GM10266 (cell line): ENCODE results near the gene TAPBP.
A peak's percentile ranks its signal among the peaks of the same experiment; 100 is the strongest.

Experiments used
- DNase-seq: peaks from one replicate; pipeline ENCODE4 v3.0.0; 2012; ENCODE audit errors: extremely low spot score
- TF ChIP-seq, protein P1 (sequence below): IDR thresholded peaks from 2 replicates; pipeline ENCODE4 v1.5.1; 2012; ENCODE audit warnings: mild to moderate bottlenecking, low read depth; ENCODE audit not compliant: control insufficient read depth, insufficient read depth; ENCODE audit errors: missing control alignments

TAPBP gene

DNA sequence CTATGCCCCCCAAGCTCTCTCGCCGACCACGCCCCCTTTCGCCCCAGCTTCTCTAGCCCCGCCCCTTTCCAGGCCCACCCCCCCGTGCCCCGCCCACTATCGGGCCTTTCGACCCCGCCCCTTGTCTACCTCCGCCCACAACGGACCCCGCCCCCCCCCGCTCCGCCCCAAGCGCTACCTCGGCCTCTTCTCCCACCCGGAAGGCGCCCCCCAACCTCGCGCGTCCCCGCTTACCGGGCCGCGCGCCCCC is 3.5 kb upstream of the TAPBP start:
- DNase-seq = no peak
- TF ChIP-seq, protein P1, sequence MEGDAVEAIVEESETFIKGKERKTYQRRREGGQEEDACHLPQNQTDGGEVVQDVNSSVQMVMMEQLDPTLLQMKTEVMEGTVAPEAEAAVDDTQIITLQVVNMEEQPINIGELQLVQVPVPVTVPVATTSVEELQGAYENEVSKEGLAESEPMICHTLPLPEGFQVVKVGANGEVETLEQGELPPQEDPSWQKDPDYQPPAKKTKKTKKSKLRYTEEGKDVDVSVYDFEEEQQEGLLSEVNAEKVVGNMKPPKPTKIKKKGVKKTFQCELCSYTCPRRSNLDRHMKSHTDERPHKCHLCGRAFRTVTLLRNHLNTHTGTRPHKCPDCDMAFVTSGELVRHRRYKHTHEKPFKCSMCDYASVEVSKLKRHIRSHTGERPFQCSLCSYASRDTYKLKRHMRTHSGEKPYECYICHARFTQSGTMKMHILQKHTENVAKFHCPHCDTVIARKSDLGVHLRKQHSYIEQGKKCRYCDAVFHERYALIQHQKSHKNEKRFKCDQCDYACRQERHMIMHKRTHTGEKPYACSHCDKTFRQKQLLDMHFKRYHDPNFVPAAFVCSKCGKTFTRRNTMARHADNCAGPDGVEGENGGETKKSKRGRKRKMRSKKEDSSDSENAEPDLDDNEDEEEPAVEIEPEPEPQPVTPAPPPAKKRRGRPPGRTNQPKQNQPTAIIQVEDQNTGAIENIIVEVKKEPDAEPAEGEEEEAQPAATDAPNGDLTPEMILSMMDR = no peak

DNA sequence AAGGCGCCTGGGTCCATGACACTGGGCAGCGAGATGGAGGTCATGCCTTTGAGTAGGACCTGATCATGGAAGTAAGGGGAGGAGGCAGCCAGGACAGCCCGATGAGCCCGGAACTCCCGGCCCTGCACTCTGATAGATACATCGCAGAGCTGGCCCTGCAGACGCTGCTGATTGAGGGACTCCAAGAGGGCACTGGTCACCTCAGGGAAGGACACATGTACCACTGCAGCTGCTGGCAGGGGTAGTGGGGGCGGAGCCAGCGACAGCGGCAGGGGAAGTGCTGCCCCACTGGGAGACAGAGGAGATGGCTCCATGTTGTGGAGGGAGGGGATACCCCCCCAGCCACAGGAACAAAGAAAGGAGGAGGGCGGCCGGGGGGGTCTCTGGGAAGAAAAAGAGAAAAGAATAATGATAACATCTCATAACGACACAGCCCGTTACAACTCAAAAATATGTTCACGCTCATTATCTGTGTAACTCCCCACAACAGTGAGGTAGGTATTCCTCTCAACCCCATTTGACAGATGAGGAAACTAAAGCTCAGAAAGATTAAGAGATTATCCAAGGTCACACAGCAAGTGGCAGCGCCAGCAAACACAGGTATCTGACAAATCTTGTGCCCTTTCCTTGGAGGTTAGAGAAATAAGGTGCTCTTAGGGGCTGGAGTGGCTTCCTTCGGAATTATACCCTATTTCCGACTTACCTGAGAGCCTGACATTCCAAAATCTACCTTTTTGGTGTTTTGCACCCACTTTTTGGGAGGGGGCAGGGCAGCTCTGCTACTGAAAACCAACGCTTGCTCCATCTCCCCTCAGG is 2.9 kb upstream of the TAPBP start:
- no peak for DNase-seq
- TF ChIP-seq, protein P1 = no peak

DNA sequence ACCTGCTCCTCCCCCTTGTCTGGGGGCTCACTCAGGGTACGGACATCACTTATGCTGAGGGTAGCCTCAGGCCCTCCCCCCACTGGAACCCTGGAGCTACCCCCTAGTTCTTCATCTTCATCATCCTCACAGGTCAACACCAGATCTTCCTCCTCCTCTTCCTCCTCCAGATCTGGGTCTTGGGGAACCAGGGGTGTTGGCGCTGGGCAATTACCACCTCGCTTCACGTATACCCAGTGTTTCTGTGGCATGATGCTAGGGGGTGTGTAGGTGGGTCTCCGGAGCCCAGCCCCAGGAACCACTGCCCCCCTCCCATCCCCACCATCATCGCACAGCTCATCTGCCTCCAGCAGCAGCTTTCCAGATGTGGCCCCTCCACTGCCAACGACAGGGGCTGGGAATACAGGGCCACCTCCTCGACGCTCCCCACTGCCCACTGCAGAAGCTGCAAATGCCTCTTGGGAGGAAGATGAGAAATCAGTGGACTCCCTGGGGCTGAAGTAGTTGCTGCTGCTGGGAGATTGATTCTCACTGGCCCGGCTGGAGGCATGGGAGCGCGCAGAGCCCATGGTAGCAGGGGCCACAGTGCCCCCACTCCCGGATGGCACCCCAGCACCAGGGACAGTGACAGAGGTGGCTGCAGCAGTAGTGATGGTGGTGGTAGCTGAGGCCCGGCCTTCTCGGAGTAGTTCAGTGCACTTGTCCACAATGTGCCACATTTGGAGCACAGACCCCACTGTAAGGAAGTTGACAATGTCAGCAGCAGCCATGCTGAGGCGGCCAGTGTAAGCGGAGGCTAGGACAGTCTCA is 2.1 kb upstream of the TAPBP start:
- TF ChIP-seq, protein P1 = no peak
- DNase-seq = no peak

DNA sequence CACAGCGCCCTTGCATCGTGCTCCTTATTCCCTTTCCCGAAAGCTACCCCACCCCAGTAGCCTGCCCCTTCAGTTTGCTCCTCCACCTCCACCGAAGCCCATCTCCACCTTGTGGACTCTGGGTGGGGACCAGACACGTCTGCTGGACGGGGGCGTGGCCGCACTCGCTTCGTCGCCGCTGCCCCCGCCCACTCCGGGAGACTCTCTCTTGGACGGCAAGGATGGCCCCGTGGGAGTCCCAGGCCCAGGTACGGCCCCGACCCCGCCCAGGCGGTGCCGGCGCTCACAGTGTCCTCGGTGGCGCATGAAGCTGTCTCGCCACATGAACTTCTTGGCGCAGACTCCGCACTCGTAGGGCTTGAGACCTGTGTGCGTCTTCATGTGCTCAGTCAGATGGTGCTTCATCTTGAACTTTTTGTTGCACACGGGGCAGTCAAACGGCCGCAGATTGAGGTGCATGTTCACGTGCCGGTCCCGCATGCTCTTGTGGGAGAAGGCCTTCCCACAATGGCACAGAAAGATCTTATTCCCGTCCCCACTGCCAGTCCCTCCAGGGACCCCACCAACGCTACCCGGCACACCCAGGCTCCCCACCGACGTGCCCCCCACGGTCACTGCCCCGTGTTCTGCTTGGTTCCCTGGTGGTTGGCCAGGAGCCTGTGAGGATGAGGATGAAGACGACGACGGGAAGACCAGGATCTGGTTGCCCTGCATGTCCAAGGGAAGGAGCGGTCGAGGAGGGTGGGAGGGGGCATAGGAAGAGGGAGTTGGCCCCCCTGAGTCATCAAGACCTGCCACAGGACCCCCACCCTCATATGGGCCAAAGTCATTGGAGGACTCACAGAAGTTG is 1.3 kb upstream of the TAPBP start:
- no peak for DNase-seq
- TF ChIP-seq, protein P1 = no peak

DNA sequence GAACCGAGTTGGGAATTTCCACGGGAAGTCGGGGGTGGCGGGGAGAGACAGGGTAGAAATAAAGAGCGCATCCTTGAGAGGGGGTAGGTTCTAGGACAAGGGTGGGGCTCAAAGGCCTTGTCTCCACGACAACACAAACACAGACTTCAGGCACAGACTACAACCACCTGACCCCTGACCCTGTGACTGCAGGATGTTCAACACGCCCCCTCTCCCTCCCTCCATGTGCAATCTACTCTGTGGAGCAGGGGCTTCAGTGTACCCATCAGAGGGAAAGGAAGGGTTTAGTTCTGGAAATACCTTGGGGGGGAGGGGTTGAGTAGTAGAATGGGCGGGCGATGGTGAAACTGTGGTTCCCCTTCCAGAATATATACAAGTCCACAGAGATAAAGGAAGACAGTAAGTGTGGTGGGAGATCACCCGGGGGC is 651 bp upstream of the TAPBP start:
- DNase-seq = peak; percentile 77
- TF ChIP-seq, protein P1 = no peak

DNA sequence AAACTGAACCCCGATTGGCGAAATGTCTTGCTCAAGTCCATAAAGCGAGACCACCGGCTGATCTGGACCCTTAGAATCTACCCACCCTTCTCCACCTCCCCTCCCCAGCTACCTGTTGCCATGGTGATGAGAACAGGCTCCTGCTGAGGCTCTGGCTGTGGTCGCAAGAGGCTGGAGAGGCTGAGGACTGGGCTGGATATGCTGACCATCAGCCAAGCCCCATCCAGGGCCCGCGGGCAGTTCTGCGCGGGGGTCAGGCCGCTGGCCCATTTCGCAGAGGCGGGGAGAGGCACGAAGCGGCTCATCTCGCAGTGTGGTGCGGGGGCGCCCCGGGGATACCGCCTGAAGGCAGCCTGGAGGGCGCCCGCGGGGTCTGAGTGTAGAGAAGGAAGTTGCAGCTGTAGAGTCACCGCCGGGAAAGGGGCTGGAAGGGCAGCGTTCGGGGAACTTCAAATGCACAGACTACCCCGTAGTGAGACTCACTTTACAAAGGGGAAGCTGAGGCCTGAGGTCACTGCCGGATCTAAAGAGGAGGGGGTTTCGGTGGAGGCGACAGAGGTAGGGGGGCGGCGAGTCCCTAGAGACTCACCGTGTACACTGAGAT is 671 bp downstream of the TAPBP start:
- TF ChIP-seq, protein P1 = no peak
- DNase-seq = peak; percentile 38
